Measurements from ENCODE around the gene CRISPLD2.

CRISPLD2 gene

DNA sequence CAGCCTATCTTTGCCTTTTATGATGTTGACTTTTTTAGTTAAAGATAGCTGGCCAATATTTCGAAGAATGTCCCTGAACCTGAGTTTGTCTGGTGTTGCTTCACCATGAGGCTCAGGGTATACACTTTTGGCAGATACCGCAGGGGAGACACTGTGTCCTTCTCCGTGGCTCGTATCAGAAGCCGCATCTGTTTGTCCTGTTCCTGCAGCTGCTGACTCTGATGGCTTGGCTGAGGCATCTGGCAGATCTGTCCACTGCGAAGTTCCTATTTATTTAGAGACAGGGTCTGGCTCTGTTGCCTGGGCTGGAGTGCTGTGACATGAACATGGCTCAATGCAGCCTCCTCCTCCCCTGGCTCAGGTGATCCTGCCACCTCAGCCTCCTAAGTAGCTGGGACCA lies 93.5 kb downstream of the CRISPLD2 start:
- DNase-seq (ENCODE audit: low spot score) = no peak

- no peak for DNase-seq (ENCODE audit: low spot score)
Observed at GRCh38 chr16:84914273-84914672, 94.5 kb downstream of the CRISPLD2 start.

GRCh38 chr16:84916178-84916577 lies 96.4 kb downstream of the CRISPLD2 start:
- DNase-seq (ENCODE audit: low spot score) = no peak

DNA sequence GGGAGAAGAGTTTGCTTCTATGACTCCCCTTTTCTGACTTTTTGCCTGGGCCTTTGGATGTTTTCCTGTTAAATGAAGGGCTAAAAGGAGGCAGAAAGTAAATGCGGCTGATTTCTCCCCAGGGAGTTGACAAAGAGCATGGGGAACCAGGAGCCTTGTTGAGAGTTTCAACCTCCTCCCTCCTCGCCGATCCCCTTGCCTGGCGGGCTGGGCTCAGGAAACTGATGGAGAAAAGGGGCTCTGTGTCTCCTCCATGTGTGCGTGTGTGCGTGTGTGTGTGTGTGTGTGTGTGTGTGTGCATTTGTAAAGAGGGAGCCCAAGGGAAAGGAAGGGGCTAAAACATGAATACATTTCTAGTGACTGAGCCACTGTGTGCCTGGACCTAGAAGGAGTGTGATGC lies 97.1 kb downstream of the CRISPLD2 start:
- no peak for DNase-seq (ENCODE audit: low spot score)

GRCh38 chr16:84917492-84917891 lies 97.7 kb downstream of the CRISPLD2 start:
- no peak for DNase-seq (ENCODE audit: low spot score)

DNA sequence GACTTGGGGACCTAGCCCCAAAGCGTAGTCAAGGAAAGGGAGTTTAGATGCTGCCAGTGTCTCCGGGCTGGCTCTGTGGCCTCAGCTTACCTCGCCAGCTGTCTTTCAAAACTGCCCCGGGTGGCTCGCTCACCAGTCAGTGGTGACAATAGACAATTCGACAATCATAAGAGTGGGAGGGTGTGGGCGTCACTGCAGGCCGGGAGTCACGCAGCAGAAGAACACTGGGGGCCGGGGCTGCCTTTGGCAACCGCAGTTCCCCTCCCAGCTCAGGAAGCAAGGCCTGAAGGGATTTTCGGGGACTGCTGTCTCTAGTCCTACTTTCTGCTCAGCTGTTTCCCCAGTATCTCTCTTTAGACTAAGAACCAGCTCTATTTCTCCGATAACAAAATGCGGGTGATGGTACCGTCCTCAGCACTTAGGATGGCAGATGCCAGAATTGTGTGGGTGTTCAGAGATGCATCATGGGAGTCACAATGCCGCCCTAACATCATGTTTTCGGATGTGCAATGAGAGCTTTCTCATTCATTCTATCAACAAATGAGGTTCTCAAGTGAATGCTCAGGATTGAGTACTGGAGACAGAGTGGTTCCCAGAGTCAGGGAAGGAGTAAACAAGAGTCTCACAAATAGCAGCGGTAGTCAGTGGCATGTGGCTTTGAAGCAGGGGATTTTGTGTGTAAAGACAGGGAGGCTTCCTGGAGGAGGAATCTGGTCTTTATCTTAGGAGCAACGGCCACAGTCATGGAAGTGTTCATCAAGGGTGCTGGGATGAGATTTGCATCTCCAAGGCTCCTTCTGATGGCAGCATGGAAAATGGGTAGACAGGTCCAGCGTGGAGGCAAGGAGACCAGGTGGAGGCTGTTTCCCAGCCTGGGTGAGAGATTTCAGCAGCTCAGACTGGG lies 98.5 kb downstream of the CRISPLD2 start:
- no peak for DNase-seq (ENCODE audit: low spot score)

GRCh38 chr16:84919269-84919668 lies 99.5 kb downstream of the CRISPLD2 start:
- no peak for DNase-seq (ENCODE audit: low spot score)

GRCh38 chr16:84919708-84920107 lies 99.9 kb downstream of the CRISPLD2 start:
- DNase-seq (ENCODE audit: low spot score) = no peak

- DNase-seq (ENCODE audit: low spot score) = no peak
Observed at GRCh38 chr16:84920333-84920732, 100.5 kb downstream of the CRISPLD2 start.

DNA sequence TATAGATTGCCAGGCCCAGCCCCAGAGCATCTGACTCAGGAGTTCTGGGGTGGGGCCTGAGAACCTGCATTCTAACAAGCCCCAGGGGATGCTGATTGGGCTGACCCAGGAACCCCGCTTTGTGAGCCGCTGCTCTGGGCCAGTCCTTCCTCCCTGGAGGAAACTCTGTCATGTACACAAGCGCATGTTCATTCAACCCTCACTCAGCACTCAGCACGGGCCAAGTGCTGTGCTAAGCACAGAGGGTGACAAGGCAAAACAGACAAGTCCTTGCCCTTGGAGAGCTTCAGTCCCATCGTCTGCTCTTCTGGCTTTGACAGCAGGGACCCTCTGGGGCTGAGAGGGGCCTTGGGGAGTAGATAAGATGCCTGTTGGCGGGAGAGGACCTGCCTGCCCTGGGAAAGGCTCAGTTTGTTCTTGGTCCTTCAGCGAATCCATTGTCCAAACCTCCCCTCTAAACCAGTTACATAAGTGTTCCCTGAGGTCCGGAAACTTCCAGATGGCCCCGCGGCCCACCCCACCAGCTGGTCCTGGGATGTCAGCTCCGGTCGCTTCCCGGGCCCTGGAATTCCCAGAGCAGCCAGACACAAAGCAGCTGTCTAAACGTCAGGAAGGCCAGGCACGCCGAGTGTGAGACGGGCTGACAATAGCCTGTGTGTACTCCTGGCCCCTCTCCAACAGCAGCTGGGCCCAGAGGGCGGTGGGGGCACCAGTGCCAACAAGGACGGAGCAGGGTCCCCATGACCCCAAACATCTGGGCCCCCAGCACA lies 102.8 kb downstream of the CRISPLD2 start:
- DNase-seq (ENCODE audit: low spot score) = peak; percentile 76

DNA sequence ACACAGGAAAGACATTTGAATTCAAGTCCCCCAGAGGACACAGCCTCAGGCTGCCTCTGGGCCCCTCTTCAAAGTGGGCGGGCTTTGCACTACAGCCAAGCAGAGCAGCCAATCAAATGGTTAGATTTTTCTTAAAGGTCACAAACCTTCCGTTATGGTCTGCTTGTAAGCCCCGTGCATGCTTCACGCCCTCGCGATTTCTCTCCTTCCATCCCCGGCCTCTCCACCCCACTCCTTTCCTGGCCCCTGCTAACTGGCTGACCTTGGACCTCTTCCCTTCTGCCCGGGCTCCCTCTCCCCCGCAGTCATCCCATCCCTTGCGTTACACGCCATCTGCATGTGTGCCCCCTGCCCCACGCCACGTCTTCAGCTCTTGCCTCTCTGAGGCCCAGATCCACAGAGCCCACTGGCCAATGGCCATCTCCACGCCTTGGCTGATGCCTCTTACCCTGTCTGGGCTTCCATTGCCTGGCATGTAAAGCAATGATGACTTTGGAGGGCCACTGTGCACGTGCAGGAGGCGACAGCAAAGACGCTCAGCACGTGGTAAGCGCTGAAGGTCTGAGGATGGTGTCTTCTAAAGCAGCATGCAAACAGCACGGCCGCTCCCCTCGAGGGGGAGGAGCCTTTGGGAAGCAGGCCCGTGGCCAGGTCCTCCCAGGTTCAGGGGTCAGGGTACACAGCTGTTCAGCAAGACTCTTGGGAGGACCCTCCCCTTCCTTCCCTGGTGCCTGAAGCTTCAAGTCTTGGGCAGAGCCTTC lies 104.7 kb downstream of the CRISPLD2 start:
- no peak for DNase-seq (ENCODE audit: low spot score)

DNA sequence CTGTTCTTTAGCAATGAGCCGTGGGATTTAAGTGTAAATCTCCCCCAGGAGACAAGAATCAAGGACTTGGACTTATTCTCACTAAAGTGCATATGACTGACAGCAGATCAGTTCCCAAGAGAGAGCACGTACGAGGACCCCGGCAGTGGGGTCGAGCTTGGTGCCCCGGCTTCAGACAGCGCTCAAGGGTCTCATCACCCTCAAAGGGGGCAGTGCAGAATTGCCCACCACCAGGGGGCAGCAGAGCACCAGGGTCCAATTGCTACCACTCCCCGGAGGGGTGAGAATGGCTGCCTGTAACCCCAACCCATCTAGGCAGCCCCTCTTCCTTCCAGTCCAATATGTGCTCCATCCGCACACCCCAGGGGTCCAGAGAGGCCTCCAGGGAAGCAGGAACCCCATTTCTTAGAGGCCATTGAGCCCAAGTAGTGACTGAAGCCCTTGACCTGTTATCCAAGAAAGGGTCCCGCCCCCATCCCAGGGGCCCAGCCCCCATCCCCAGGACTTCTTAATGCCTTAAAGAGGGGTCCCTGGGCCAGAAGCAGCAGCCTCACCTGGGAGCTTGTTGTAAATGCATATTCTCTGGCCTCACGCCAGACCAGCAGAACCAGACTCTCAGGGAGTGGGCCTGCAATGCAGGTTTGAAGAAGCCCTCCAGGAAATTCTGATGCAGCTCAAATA lies 105.4 kb downstream of the CRISPLD2 start:
- DNase-seq (ENCODE audit: low spot score) = no peak

- DNase-seq (ENCODE audit: low spot score) = no peak
Observed at GRCh38 chr16:84925773-84926372, 106.1 kb downstream of the CRISPLD2 start.

GRCh38 chr16:84926462-84926861 lies 106.7 kb downstream of the CRISPLD2 start:
- no peak for DNase-seq (ENCODE audit: low spot score)

DNA sequence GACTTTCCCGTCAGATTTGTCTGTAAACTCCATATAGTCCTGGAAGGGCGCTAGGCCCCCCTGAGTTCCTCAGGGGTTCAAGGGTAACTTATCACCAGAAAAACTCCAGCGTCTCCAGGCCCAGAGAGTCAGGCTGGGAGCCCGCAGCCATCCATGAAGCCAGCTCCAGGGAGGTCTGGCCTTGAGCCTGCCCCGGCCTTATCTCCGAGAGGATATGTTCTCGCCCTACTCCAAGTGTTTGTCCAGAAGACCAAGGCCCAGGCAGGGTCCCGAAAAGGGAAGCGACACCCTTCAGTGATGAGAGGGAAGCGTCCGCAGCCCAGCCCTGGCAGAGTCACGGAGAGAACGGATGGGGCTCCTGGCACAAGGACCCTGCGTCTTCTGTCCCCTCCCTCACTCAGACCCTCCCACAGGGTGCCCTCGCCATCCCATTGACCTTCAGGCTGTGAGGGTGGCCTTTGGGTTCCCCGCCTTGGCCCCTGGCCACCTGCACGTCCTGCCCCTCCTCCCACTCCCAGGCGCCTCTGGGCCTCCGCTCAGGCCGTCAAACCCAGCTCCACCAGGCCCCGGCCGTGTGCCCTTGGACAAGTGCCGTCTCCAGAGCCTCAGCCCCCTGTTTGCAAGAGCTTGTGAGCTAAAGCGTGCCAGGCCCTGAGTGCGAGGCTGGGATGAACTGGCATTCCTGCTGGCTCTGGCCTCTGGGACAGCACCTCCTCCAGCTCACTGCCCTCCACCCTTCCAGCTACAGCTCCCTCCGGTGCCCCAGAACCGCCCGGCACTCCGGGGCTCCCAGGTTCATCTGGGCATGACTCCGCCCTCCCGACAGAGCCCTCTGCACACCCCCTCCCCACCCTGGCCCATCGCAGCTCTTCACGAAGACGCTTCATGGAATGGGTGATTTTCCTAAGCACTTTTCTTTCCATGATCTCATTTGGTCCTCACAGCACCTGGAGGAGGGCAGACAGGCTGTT lies 108.1 kb downstream of the CRISPLD2 start:
- no peak for DNase-seq (ENCODE audit: low spot score)

DNA sequence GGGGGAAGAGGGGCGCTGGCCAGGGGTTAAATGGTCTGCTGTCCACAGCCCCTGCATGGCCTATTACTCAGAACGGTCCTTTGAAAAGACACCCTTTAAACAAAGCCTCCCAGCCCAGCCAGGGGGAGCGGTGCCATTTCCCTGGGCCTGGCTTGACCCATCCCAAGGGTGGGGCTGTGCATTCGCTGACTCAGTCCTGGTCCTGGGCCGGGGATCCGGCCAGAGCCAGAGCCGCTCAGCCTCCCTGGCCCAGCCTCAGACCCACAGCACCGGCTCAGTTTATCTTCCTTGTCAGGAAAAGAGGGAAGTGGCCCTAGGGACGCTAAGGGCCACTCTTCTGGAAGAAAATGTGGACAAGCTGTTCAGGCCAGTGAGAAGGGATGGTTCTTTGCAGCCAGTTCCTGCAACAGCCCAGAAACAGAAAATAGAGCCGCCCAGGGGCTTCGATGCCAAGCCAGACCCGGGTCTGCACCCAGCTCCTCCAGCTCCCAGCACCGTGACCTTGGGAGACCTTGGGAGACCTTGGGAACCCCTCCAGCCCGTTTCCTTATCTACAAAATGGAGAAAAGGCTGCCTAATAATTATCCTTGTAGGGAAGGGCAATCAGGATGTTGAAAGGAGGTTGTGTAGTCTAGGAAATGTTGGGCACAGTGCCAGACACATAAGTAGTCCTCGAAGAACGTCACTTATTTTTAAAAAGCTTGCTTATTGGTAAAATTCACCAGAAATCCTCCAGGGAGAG lies 109.1 kb downstream of the CRISPLD2 start:
- DNase-seq (ENCODE audit: low spot score) = no peak

GRCh38 chr16:84929421-84930297 lies 109.9 kb downstream of the CRISPLD2 start:
- DNase-seq (ENCODE audit: low spot score) = no peak

- no peak for DNase-seq (ENCODE audit: low spot score)
Observed at GRCh38 chr16:84930298-84931106, 110.7 kb downstream of the CRISPLD2 start.
